GM12878 (cell line): Measurements from ENCODE around the gene SCUBE3. TPM values are rescaled to one million over a fixed set of nuclear protein-coding genes. Genes with fewer than 3 reads are reported as not detected.

Source experiments
- ATAC-seq: fragments of 200-7000 bp; cut with Tn5 transposase; 3 replicates; pipeline ENCODE4 v1.9.1; 2020; ENCODE audit warnings: mild to moderate bottlenecking, moderate library complexity
- BruUV-seq: library from RNA; stranded (reverse); fragments of 400-500 nt; replicated peaks from 2 replicates; lab custom pipeline; 2021; lab: Mats Ljungman, UMichigan
- CTCF ChIA-PET: fragments of 300-600 bp; sonication (Branson Sonifier 250); formaldehyde crosslinking; extraction: SDS; loops from one replicate; lab custom pipeline; 2021; ENCODE audit warnings: inconsistent platforms; lab: Yijun Ruan, JAX
- POLR2A ChIA-PET: fragments of 350-600 bp; formaldehyde crosslinking; extraction: SDS; loops from one replicate; lab custom pipeline; 2021; ENCODE audit warnings: inconsistent platforms; lab: Charles Lee
- RAD21 ChIA-PET: fragments of 300-600 bp; sonication (Branson Sonifier 250); formaldehyde crosslinking; loops from one replicate; lab custom pipeline; 2023; ENCODE audit warnings: antibody characterized with exemption; ENCODE audit not compliant: unreplicated experiment; lab: Charles Lee
- SMC1A ChIA-PET: fragments of 300-600 bp; sonication (Branson Sonifier 250); formaldehyde crosslinking; loops from one replicate; lab custom pipeline; 2023; ENCODE audit not compliant: unreplicated experiment, uncharacterized antibody; lab: Charles Lee
- DNase-seq: peaks from one replicate; pipeline ENCODE4 v3.0.0-alpha.2; 2011; ENCODE audit warnings: low read depth, low spot score
- FAIRE-seq: peaks from 3 replicates; lab custom pipeline; 2011; peaks lifted over from hg19 to GRCh38; lab: Jason Lieb, UNC
- H2AFZ ChIP-seq: 2 replicates; pipeline ENCODE4 v1.6.0; 2011; ENCODE audit warnings: low read depth, low read length, control low read depth; ENCODE audit not compliant: control insufficient read depth
- H3K27ac ChIP-seq: 2 replicates; pipeline ENCODE4 v1.5.1; 2011; ENCODE audit warnings: control low read depth; ENCODE audit not compliant: control insufficient read depth, insufficient read depth
- H3K27me3 ChIP-seq, 2 experiments: replicated peaks in 1 of 2; 2 replicates each; pipeline versions ENCODE4 v1.6.0 to v1.6.1; 2011; ENCODE audit warnings: low read length in 1 of 2; ENCODE audit not compliant: control insufficient read depth in 2 of 2, insufficient read depth in 2 of 2
- H3K36me3 ChIP-seq, 2 experiments: 2 replicates each; pipeline ENCODE4 v1.5.1; 2011; ENCODE audit warnings: low read length in 1 of 2; ENCODE audit not compliant: control insufficient read depth in 2 of 2, insufficient read depth in 2 of 2
- H3K4me1 ChIP-seq: 2 replicates; pipeline ENCODE4 v1.6.1; 2011; ENCODE audit warnings: mild to moderate bottlenecking, low read length, moderate library complexity, mixed read lengths; ENCODE audit not compliant: control insufficient read depth, insufficient read depth
- H3K4me2 ChIP-seq: 2 replicates; pipeline ENCODE4 v1.6.0; 2011; ENCODE audit warnings: control low read depth; ENCODE audit not compliant: control insufficient read depth, insufficient read depth
- H3K4me3 ChIP-seq: fragments of 200-600 bp; sonication (generic); 2 replicates; pipeline ENCODE4 v1.5.1; 2016
- H3K79me2 ChIP-seq: 2 replicates; pipeline ENCODE4 v1.6.0; 2011; ENCODE audit warnings: low read length; ENCODE audit not compliant: control insufficient read depth, insufficient read depth
- H3K9ac ChIP-seq: 2 replicates; pipeline ENCODE4 v1.8.0; 2011; ENCODE audit warnings: low read length, control low read depth, mixed read lengths; ENCODE audit not compliant: control insufficient read depth, insufficient read depth
- H3K9me3 ChIP-seq: replicated peaks from 3 replicates; pipeline ENCODE4 v1.5.1; 2011; ENCODE audit warnings: mild to moderate bottlenecking, low read length; ENCODE audit not compliant: control insufficient read depth, insufficient read depth
- H4K20me1 ChIP-seq: 2 replicates; pipeline ENCODE4 v1.6.0; 2011; ENCODE audit not compliant: control insufficient read depth, insufficient read depth
- HDAC6 ChIP-seq: fragments of 200-600 bp; sonication (generic); IDR thresholded peaks from one replicate; pipeline ENCODE4 v1.8.0; 2017; ENCODE audit warnings: antibody characterized with exemption; ENCODE audit not compliant: unreplicated experiment
- KAT2A ChIP-seq: conservative IDR thresholded peaks from 2 replicates; pipeline ENCODE4 v1.6.1; 2011; ENCODE audit warnings: low read depth, low read length; ENCODE audit not compliant: control insufficient read depth
- NR2C1 ChIP-seq: fragments of 450-650 bp; IDR thresholded peaks from 2 replicates; pipeline ENCODE4 v1.6.1; 2017; ENCODE audit warnings: antibody characterized with exemption, mild to moderate bottlenecking, moderate library complexity
- NRF1 ChIP-seq: conservative IDR thresholded peaks from 2 replicates; pipeline ENCODE4 v1.6.1; 2011; ENCODE audit warnings: mild to moderate bottlenecking, low read depth, low read length, improper control_type of control experiment
- RCOR1 ChIP-seq: conservative IDR thresholded peaks from 2 replicates; pipeline ENCODE4 v1.6.1; 2012; ENCODE audit warnings: low read depth, low read length, improper control_type of control experiment
- TARDBP ChIP-seq: IDR thresholded peaks from 2 replicates; pipeline ENCODE4 v1.6.1; 2016; ENCODE audit warnings: borderline replicate concordance
- TCF12 ChIP-seq: IDR thresholded peaks from 2 replicates; pipeline ENCODE4 v1.6.1; 2011; ENCODE audit warnings: low read depth, mild to moderate bottlenecking, low read length
- ZBED1 ChIP-seq: IDR thresholded peaks from 2 replicates; pipeline ENCODE4 v1.6.1; 2016; ENCODE audit warnings: borderline replicate concordance
- ZBTB11 ChIP-seq: fragments of 450-650 bp; formaldehyde crosslinking; IDR thresholded peaks from 2 replicates; pipeline ENCODE4 v1.5.0; 2022; ENCODE audit warnings: mild to moderate bottlenecking, missing genetic modification characterization
- WGBS: methylation state at CpG from one replicate; pipeline ENCODE4 v1.1.6; 2016; ENCODE audit warnings: low lambda C conversion rate; ENCODE audit not compliant: insufficient replicate concordance, insufficient coverage; ENCODE audit errors: missing lambda C conversion rate; 5-methylcytosine and 5-hydroxymethylcytosine counted together
- in situ Hi-C: fragments of 300-500 bp; cut with MboI; formaldehyde crosslinking; loops from 9 replicates; pipeline ENCODE4 v1.14.3; 2018; ENCODE audit warnings: mixed read lengths
- intact Hi-C: fragments of 100-400 bp; cut with micrococcal nuclease; formaldehyde crosslinking; loops from one replicate; pipeline ENCODE4 v1.14.2; 2022; ENCODE audit not compliant: unreplicated experiment
- polyA plus RNA-seq, 11 experiments: library from polyadenylated mRNA; depleted of rRNA in 4 of 11; unstranded in 6 of 11; stranded (reverse) in 5 of 11; fragments of >200 nt; fragmentation: Nextera tagmentation in 4 of 11; fragmentation: Illumina TruSeq in 1 of 11; extraction: Ambion mirVana in 4 of 11; extraction: Trizol in 1 of 11; gene quantifications; 1 replicate in 1 of 11; 2 replicates in 10 of 11; pipeline versions ENCODE4 v1.2.1 to v1.2.3, GENCODE V29; 2011 to 2016; ENCODE audit warnings: inconsistent platforms in 2 of 11, missing spikeins in 2 of 11, low read depth in 1 of 11
- total RNA-seq, 4 experiments: library from RNA; depleted of rRNA in 3 of 4; stranded (reverse); fragments of >200 nt in 3 of 4; fragmentation: Illumina TruSeq in 1 of 4; extraction: Trizol in 1 of 4; gene quantifications; 2 replicates each; pipeline versions ENCODE4 v1.2.1 to v1.2.3, GENCODE V29; 2013 to 2021
- TF ChIP-seq, protein P1 (sequence below): IDR thresholded peaks from 2 replicates; pipeline ENCODE4 v1.6.1; 2012; ENCODE audit warnings: low read depth, low read length, improper control_type of control experiment
- TF ChIP-seq, protein P2 (sequence below): fragments of 150-350 bp; IDR thresholded peaks from 2 replicates; pipeline ENCODE4 v1.6.1; 2016; ENCODE audit warnings: low read depth, low read length

SCUBE3 gene
- total and polyA plus RNA-seq, 10 of the 15 experiments (the other 5 are each of a cell fraction or from before 2014, with no cell fraction given) = under 0.01 to 0.20 (median 0.07) TPM; not detected in 4

DNA sequence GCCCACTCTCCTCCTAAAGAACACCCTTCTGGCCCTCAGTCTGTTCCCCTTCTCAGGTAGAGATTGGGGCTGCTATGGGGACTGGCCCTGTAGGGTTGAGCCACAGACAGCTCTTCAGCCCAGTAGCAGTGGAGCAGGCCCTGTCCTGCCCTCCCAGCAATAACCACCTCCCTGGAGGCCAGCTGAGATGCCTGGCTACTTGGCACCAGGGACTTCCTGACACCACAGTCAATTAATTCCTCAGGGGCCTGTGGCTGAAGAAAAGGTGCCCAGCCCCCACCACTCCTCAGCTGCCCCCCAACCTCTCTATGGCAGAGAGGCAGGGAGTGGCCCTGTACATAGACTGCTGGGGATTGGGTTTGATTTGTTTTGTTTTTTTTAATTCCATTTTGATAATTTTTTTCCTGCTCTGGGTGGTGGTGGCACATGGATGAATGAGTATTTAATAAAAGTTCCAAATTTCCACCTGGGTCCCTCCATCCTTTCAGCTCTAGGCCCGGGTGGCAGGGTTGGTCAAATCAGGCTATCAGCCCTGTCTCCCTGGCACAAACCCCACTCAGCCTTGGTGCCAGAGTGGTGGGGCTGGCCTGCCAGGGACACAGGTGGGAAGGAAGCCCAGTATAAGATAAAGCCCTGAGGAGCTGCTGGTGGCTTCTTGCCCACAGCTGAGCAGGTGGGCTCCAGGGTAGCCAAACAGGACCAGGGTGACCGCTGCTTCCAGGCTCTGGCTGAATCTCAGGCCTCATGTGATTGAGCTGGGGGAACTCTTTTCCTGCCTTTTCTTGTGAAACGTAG is 82.0 kb downstream of the SCUBE3 start:
- in situ Hi-C loops (loop anchor here (5.0 kb wide), 2 partner anchors 37 to 172 kb away; partner anchors contain the start of gene RPL10A), intact Hi-C loops (loop anchor here (5.0 to 10.0 kb wide), 2 partner anchors 269 to 437 kb away; no protein-coding TSS in a partner anchor)
- peaks cover 31% of the 10 kb centered on the region for H3K79me2 ChIP-seq
- CTCF ChIA-PET = interaction anchor here (1.0 to 7.2 kb wide), 10 partner anchors 9 to 226 kb away, joined by 3 to 217 read pairs (median 18); partner anchors contain the start of genes FANCE and PPARD
- SMC1A ChIA-PET = interaction anchor here (0.6 to 7.1 kb wide), 6 partner anchors 31 to 154 kb away, joined by 3 to 135 read pairs (median 14); partner anchors contain the start of genes FANCE and PPARD
- H3K27ac ChIP-seq = no peak overlapping the region
- RAD21 ChIA-PET = interaction anchor here (1.0 to 7.5 kb wide), 8 partner anchors 10 to 172 kb away, joined by 3 to 127 read pairs (median 8); partner anchors contain the start of genes PPARD and RPL10A
- H3K36me3 ChIP-seq = peaks cover 4 to 19% of the 10 kb centered on the region in 2 experiments; a peak in 3 of 4 replicates
- POLR2A ChIA-PET = interaction anchor here (1.4 to 2.1 kb wide), 2 partner anchors 8 to 32 kb away, joined by 3 to 7 read pairs; no protein-coding TSS in a partner anchor
- no peak for ATAC-seq
- no peak overlapping the region for H2AFZ ChIP-seq
- DNase-seq = no peak
- H4K20me1 ChIP-seq = no peaks in the 10 kb centered on the region
- WGBS = 44% methylated on average over 3 of the region's 3 CpGs
- H3K4me3 ChIP-seq = no peak overlapping the region
- H3K4me1 ChIP-seq = peaks cover 14% of the 10 kb centered on the region
- H3K4me2 ChIP-seq = no peak overlapping the region
- H3K9ac ChIP-seq = no peak overlapping the region
- H3K27me3 ChIP-seq = no peaks in the 10 kb centered on the region
- H3K9me3 ChIP-seq = no peaks in the 10 kb centered on the region
- no TSS peak for BruUV-seq
- no peak for FAIRE-seq
- TF ChIP-seq TARDBP (no peak), NRF1 (no peak), NR2C1 (no peak), KAT2A (no peak), ZBTB11 (no peak), HDAC6 (no peak), ZBED1 (no peak), RCOR1 (no peak), TCF12 (no peak)
- TF ChIP-seq, protein P1, sequence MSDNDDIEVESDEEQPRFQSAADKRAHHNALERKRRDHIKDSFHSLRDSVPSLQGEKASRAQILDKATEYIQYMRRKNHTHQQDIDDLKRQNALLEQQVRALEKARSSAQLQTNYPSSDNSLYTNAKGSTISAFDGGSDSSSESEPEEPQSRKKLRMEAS = no peak
- TF ChIP-seq, protein P2, sequence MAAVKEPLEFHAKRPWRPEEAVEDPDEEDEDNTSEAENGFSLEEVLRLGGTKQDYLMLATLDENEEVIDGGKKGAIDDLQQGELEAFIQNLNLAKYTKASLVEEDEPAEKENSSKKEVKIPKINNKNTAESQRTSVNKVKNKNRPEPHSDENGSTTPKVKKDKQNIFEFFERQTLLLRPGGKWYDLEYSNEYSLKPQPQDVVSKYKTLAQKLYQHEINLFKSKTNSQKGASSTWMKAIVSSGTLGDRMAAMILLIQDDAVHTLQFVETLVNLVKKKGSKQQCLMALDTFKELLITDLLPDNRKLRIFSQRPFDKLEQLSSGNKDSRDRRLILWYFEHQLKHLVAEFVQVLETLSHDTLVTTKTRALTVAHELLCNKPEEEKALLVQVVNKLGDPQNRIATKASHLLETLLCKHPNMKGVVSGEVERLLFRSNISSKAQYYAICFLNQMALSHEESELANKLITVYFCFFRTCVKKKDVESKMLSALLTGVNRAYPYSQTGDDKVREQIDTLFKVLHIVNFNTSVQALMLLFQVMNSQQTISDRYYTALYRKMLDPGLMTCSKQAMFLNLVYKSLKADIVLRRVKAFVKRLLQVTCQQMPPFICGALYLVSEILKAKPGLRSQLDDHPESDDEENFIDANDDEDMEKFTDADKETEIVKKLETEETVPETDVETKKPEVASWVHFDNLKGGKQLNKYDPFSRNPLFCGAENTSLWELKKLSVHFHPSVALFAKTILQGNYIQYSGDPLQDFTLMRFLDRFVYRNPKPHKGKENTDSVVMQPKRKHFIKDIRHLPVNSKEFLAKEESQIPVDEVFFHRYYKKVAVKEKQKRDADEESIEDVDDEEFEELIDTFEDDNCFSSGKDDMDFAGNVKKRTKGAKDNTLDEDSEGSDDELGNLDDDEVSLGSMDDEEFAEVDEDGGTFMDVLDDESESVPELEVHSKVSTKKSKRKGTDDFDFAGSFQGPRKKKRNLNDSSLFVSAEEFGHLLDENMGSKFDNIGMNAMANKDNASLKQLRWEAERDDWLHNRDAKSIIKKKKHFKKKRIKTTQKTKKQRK = no peak
